Adrenal gland (tissue), 12 donors: Measurements from ENCODE around the gene RIPK1. TPM values are rescaled to one million over a fixed set of nuclear protein-coding genes. Genes with fewer than 3 reads are reported as not detected.
"Not testable (repeated sequence)": the region's sequence is repeated elsewhere in the genome, so short reads cannot be mapped to it uniquely, and the experiment has no call there.

Experiments used
- DNase-seq, 7 donors: peaks; one replicate each; pipeline ENCODE4 v3.0.0-alpha.2; 2019 to 2020
- H3K27ac ChIP-seq, 5 donors: fragments of 200-600 bp; sonication (generic) in 4 of 5; 1 replicate in 3 of 5; 2 replicates in 2 of 5; pipeline versions ENCODE4 v1.5.1 to v1.8.0; 2016 to 2020; ENCODE audit warnings: mild to moderate bottlenecking in 1 of 5
- H3K27me3 ChIP-seq: fragments of 200-600 bp; 2 replicates; pipeline ENCODE4 v1.8.0; 2021
- H3K36me3 ChIP-seq, 2 donors: fragments of 200-600 bp; replicated peaks in 1 of 2; 1 replicate in 1 of 2; 2 replicates in 1 of 2; pipeline versions ENCODE4 v1.5.1 to v1.8.0; 2018 to 2022
- H3K4me1 ChIP-seq, 2 donors: fragments of 200-600 bp; replicated peaks in 1 of 2; 1 replicate in 1 of 2; 2 replicates in 1 of 2; pipeline versions ENCODE4 v1.5.1 to v1.8.0; 2018 to 2021
- H3K4me3 ChIP-seq, 4 donors: fragments of 200-600 bp; sonication (generic) in 3 of 4; one replicate each; pipeline ENCODE4 v1.5.1; 2016 to 2018
- H3K9me3 ChIP-seq, 3 donors: fragments of 200-600 bp; sonication (generic) in 1 of 3; replicated peaks in 1 of 3; 1 replicate in 2 of 3; 2 replicates in 1 of 3; pipeline versions ENCODE4 v1.5.1 to v1.8.0; 2016 to 2021
- CTCF ChIP-seq, 6 experiments: fragments of 450-650 bp in 4 of 6; fragments of 200-600 bp in 2 of 6; sonication (generic) in 1 of 6; IDR thresholded peaks; 1 replicate in 5 of 6; 2 replicates in 1 of 6; pipeline versions ENCODE4 v1.5.1 to v1.8.0; 2016 to 2021; ENCODE audit warnings: antibody characterized with exemption in 6 of 6, mild to moderate bottlenecking in 2 of 6, moderate library complexity in 1 of 6
- POLR2A ChIP-seq, 2 donors: fragments of 450-650 bp; IDR thresholded peaks; one replicate each; pipeline ENCODE4 v1.6.1; 2017; ENCODE audit warnings: antibody characterized with exemption in 2 of 2, mild to moderate bottlenecking in 2 of 2, moderate library complexity in 1 of 2
- WGBS, 4 donors: extraction: QIAGEN DNeasy Blood & Tissue Kit in 2 of 4; methylation state at CpG; one replicate each; pipeline versions ENCODE4 v1.1.5 to v1.1.7; 2013 to 2017; 5-methylcytosine and 5-hydroxymethylcytosine counted together
- intact Hi-C, 2 donors: fragments of 100-400 bp; cut with DNase I; formaldehyde crosslinking; loops; one replicate each; pipeline versions ENCODE4 v1.14.1 to v1.15.0; 2022 to 2023
- polyA plus RNA-seq, 3 donors: library from polyadenylated mRNA; stranded (reverse); fragments of 200-250 nt in 2 of 3; fragments of 350-450 nt in 1 of 3; fragmentation: Illumina TruSeq in 1 of 3; extraction: RNeasy Lipid Tissue Mini Kit (QIAGEN cat#74804) in 1 of 3; gene quantifications; one replicate each; pipeline ENCODE4 v1.2.3, GENCODE V29; 2013 to 2014
- total RNA-seq, 9 donors: library from RNA; depleted of rRNA in 4 of 9; stranded (reverse); fragments of >200 nt in 4 of 9; fragments of 120-200 nt in 1 of 9; fragmentation: NEBNext Ultra II Directional in 1 of 9; extraction: Animal tissue kit (Norgen Biotek cat#: 25700) in 1 of 9; gene quantifications; one replicate each; pipeline versions ENCODE4 v1.1.0 to v1.2.4, GENCODE V29; 2013 to 2023
- donor health status: healthy with polysubstance abuse.
- donor health status: Bipolar disorder and iron deficiency.
- donor health status: DM: yes; HTN: yes; CAD: no.
- donor health status: DM: no; HTN: no; CAD: no.
- donor health status: DM: no; HTN: no; CAD: no.
- donor health status: DM: yes; HTN: yes; CAD: no.

The RIPK1 gene
- total and polyA plus RNA-seq, 12 donors: 15.7 to 21.7 (median 20.3) TPM

GRCh38 chr6:3075772-3076113 lies 7.4 kb downstream of the RIPK1 start:
- DNase-seq: no peak
- no peak overlapping the region for H3K27ac ChIP-seq
- TF ChIP-seq POLR2A (IDR thresholded peaks at IDR 0.05) (no peak), CTCF (IDR thresholded peaks at IDR 0.05) (no peak)
- no peaks in the 10 kb centered on the region for H3K9me3 ChIP-seq
- intact Hi-C loops: no loop called here
- peaks cover 0 to 39% of the 10 kb centered on the region in 2 donors for H3K36me3 ChIP-seq
- no peaks in the 10 kb centered on the region for H3K27me3 ChIP-seq
- peaks cover 8 to 19% of the 10 kb centered on the region in 2 donors for H3K4me1 ChIP-seq
- no peak overlapping the region for H3K4me3 ChIP-seq
- WGBS, 4 donors: 19 to 30% (median 22%) methylated on average over 4 of the region's 4 CpGs

GRCh38 chr6:3076320-3076719 lies 8.0 kb downstream of the RIPK1 start:
- H3K4me1 ChIP-seq: peaks cover 8 to 16% of the 10 kb centered on the region in 2 donors
- intact Hi-C loops: no loop called here
- H3K36me3 ChIP-seq: peaks cover 0 to 45% of the 10 kb centered on the region in 2 donors
- no peaks in the 10 kb centered on the region for H3K9me3 ChIP-seq
- no peaks in the 10 kb centered on the region for H3K27me3 ChIP-seq
- WGBS, 4 donors: 87 to 93% (median 92%) methylated on average over 3 of the region's 3 CpGs
- TF ChIP-seq POLR2A (IDR thresholded peaks at IDR 0.05) (no peak), CTCF (IDR thresholded peaks at IDR 0.05) (no peak)
- peak in 1 of 7 donors; percentile 35 for DNase-seq
- no peak overlapping the region for H3K27ac ChIP-seq
- no peak overlapping the region for H3K4me3 ChIP-seq

- H3K27ac ChIP-seq: no peak overlapping the region
- no peaks in the 10 kb centered on the region for H3K27me3 ChIP-seq
- TF ChIP-seq POLR2A (IDR thresholded peaks at IDR 0.05): no peak
- TF ChIP-seq CTCF (IDR thresholded peaks at IDR 0.05): no peak
- intact Hi-C loops: no loop called here
- WGBS, 4 donors: 89 to 94% (median 91%) methylated on average over 7 to 9 of the region's 9 CpGs
- peaks cover 8 to 16% of the 10 kb centered on the region in 2 donors for H3K4me1 ChIP-seq
- no peaks in the 10 kb centered on the region for H3K9me3 ChIP-seq
- no peak for DNase-seq
- peaks cover 0 to 52% of the 10 kb centered on the region in 2 donors for H3K36me3 ChIP-seq
- H3K4me3 ChIP-seq: no peak overlapping the region
These were observed 9.1 kb downstream of the RIPK1 start for GRCh38 chr6:3077430-3077829.

- Histone ChIP-seq H3K36me3 (peaks cover 0 to 68% of the 10 kb centered on the region in 2 donors), H3K4me1 (peaks cover 8 to 16% of the 10 kb centered on the region in 2 donors)
- DNase-seq, H3K9me3 ChIP-seq, H3K4me3 ChIP-seq, H3K27ac ChIP-seq, intact Hi-C loops, H3K27me3 ChIP-seq: not testable (repeated sequence)
- WGBS, 4 donors: 88 to 98% (median 96%) methylated on average over 7 to 8 of the region's 8 CpGs
These were observed 10.7 kb downstream of the RIPK1 start for GRCh38 chr6:3078952-3079351.

GRCh38 chr6:3079682-3080081 lies 11.4 kb downstream of the RIPK1 start:
- DNase-seq: no peak
- 92 to 100% (median 96%) methylated on average over 1 of the region's 1 CpG for WGBS, 4 donors
- H3K36me3 ChIP-seq: peaks cover 0 to 75% of the 10 kb centered on the region in 2 donors
- TF ChIP-seq CTCF (IDR thresholded peaks at IDR 0.05): no peak
- no peak for TF ChIP-seq POLR2A (IDR thresholded peaks at IDR 0.05)
- no peak overlapping the region for H3K4me3 ChIP-seq
- H3K4me1 ChIP-seq: peaks cover 8 to 16% of the 10 kb centered on the region in 2 donors
- intact Hi-C loops: no loop called here
- no peaks in the 10 kb centered on the region for H3K27me3 ChIP-seq
- no peak overlapping the region for H3K27ac ChIP-seq
- H3K9me3 ChIP-seq: no peaks in the 10 kb centered on the region
